GM18499 (cell line): ENCODE results near the gene SRGN.

Experiments
- ATAC-seq: cut with Tn5 transposase; IDR thresholded peaks from one replicate; pipeline ENCODE4 v1.9.1; 2021; ENCODE audit warnings: moderate number of reproducible peaks; ENCODE audit not compliant: insufficient read depth, unreplicated experiment

SRGN gene

DNA sequence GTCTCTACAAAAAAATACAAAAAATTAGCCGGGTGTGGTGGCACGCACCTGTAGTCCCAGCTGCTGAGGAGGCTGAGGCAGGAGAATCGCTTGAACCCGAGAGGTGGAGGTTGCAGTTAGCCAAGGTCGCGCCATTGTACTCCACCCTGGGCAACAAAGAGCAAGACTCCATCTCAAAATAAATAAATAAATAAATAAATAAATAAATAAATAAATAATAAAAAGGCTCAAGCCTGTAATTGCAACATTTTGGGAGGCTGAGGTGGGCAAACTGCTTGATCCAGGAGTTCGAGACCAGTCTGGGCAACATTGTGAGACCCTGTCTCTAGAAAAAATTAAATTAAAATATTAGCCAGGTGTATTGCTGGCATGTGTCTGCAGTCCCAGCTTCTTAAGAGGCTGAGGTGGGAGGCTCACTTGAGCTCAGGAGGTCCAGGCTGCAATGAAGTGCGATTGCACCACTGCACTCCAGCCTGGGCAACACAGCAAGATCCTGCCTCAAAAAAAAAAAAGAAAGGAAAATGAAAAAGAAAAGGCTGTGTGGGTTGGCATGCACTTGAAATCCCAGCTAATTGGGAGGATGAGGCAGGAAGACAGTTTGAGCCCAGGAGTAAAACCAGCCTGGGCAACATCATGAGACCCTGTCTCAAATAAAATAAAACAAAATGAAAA is 27.6 kb upstream of the SRGN start:
- no peak for ATAC-seq

DNA sequence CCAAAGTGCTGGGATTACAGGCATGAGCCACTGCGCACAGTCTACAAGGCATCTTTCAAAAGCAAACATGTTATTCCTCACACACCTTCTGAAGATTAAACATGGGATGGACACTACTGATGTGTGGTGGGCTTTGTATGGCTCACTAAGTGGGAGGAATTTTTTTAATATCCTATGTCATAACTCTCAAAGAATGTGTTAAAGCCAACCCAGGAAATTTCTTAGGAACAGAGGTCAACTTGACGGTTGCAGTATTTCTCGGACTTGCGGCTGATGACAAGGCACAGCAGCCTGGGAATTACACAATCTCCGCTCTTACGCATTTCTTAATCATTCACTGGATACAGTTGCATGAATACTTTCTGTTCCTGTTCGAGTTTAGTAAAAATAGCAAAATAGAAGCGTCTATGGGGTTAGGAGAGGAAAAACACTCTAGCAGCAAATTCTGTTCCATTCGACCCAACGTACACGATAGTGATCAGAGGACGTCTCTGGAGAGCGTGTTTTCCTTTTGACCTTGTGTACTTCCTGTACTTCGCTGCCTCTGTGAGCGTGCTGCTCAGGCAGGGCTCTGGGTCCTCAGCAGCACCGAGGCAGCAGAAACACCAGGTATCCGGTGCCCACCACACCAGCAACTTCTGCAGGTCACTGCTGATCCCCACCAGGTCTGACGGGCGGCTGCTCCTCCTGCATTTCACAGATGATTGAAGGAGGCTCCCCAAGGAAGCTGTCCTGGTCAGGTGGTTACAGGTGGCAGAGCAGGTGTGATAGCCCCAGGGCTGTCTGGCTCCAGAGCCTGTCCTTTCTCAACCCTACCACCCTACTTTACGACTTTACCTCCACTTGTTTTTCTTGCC is 26.4 kb upstream of the SRGN start:
- no peak for ATAC-seq

DNA sequence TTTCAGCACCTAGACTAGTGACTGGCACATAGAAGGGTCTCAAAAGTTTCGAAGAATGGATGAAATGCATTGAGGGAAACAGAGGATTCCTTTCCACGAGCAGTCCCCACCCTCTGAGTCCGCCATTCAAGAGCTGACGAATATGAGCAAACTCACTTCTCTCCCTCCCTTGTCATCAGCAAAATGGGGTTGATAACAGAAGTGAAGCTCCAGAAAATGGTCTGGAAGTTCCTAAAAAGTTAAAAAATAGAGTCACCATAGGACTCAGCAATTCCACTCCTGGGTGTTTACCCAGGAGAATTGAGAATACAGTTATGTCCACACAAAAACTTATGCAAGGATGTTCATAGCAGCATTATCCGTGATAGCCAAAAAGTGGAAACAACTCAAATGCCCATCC is 25.0 kb upstream of the SRGN start:
- ATAC-seq, result no peak

- no peak for ATAC-seq
Measured at GRCh38 chr10:69064762-69065328, 23.1 kb upstream of the SRGN start.

DNA sequence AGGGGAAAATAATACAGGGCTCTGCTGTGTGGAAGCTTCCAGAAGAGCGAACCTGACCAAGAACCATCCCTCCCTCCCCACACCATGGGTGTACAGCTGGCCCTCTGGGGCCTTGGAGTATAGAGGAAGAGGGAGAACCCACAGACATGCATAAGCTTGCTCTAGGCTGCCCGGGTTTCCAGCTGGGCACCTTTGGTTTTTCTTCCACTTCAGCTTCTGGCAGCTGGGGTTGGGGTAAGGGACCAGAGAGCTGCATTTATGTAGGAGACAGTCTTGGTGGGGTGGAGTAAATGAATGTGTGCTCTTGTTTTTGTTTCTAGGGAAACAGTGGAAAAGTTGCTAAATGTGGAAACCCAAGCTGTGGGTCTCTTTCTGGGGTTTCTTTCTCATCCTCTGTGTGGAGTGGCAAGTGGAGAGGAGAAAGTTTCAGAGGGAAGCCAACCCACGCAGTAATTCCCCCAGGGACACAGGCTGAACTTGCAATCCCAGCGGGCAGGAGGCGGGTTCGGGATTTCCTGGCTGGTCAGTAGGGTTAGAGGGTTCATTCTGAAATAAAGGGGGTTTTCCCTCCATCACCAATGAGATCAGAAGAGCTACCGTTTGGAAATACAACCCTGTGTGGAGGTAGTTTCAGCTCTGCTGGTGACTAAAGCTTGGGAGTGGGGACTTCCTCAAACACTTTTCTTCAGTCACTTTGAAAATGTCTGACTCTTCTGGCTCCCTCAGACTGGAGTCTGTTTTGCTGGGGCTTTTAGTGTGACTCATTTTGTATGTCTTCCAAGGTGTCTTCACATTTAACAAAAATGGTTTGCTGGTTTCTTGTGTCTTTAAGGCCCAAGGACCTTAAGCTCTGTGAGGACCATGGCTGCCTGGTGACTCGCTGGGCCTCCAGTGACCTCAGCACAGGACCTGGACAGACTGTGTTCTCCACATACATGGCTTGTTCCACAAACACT is 22.2 kb upstream of the SRGN start:
- ATAC-seq, result no peak

- ATAC-seq, result no peak
Measured at GRCh38 chr10:69067189-69067588, 20.7 kb upstream of the SRGN start.

- no peak for ATAC-seq
Measured at GRCh38 chr10:69068549-69068948, 19.4 kb upstream of the SRGN start.

- no peak for ATAC-seq
Measured at GRCh38 chr10:69069090-69070042, 18.5 kb upstream of the SRGN start.

- ATAC-seq, result no peak
Measured at GRCh38 chr10:69070951-69071350, 17.0 kb upstream of the SRGN start.

GRCh38 chr10:69071610-69072009 is 16.3 kb upstream of the SRGN start:
- ATAC-seq, result no peak

DNA sequence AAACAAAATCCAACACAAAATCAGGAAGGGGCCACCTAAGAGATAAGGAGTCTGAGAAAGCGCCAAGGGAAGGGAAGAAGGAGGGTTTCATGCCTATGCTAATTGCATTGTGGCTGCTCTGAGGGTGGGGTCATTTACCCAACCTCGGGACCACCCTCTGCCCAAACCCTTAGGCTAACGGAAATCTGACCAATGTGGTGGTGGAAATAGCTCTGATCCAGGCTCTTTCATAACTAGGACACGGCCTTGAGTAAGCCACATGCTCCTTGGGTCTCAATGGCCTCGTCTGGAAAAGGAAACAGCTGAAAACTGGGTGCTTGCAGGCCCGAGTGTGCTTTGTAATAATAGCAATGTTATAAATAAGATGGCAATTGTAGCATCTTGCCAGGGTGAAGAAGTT is 14.9 kb upstream of the SRGN start:
- ATAC-seq, result no peak

- ATAC-seq, result no peak
Measured at GRCh38 chr10:69073736-69074364, 14.1 kb upstream of the SRGN start.

- no peak for ATAC-seq
Measured at GRCh38 chr10:69074532-69074931, 13.4 kb upstream of the SRGN start.

DNA sequence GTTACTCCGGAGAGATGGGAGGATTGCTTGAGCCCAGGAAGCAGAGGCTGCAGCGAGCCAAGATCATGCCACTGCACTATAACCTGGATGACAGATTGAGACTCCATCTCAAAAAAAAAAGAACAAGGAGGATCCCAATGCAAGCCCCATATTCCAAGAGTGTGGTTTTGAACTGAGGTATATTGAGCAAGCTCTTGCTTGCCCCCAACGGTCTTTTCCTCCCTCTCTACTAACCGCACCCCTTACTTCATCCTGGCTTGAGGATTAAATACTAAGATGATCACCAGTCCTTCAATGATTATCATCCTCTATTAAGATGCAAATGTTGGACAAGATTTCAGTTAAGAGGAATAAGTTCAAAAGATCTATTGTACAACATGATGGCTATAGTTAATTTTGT is 12.5 kb upstream of the SRGN start:
- no peak for ATAC-seq

GRCh38 chr10:69078311-69078710 is 9.6 kb upstream of the SRGN start:
- ATAC-seq, result no peak

- no peak for ATAC-seq
Measured at GRCh38 chr10:69080226-69080625, 7.7 kb upstream of the SRGN start.

- no peak for ATAC-seq
Measured at GRCh38 chr10:69086001-69086509, 1.8 kb upstream of the SRGN start.

DNA sequence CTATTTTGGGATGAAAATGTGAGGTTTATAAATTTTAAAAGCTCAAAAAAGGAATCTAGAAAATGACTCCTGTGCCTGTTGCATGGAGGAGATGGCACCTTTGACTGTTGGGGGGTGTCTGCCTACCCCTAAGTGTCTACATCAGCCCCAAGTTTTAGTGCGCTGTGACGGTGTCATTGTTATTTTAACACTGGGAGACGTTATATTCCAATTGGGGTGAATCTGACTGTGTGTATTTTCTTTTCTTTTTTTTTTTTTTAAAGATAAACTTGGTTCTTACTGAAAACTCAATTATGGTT is 517 bp downstream of the SRGN start:
- ATAC-seq, result no peak
